GM20000 (cell line): ENCODE data around the gene TEX264.

Experiments used
- DNase-seq: peaks from one replicate; pipeline ENCODE4 v3.0.0; 2012; ENCODE audit warnings: low spot score
- CTCF ChIP-seq: IDR thresholded peaks from 2 replicates; pipeline ENCODE4 v1.5.1; 2012; ENCODE audit warnings: mild to moderate bottlenecking, control low read depth; ENCODE audit errors: extremely low read depth, missing control alignments

TEX264 gene

GRCh38 chr3:51717446-51717845, 46.4 kb downstream of the TEX264 start:
- no peak for TF ChIP-seq CTCF
- no peak for DNase-seq

GRCh38 chr3:51717947-51718346, 46.9 kb downstream of the TEX264 start:
- peak; percentile 5 for DNase-seq
- no peak for TF ChIP-seq CTCF

- peak; percentile 85 for DNase-seq
- peak; percentile 74 for TF ChIP-seq CTCF
Observed at GRCh38 chr3:51718547-51719409, 47.7 kb downstream of the TEX264 start.

GRCh38 chr3:51719410-51720025, 48.5 kb downstream of the TEX264 start:
- DNase-seq, result peak; percentile 10
- TF ChIP-seq CTCF, result no peak

GRCh38 chr3:51720292-51721061, 49.4 kb downstream of the TEX264 start:
- peak; percentile 4 for DNase-seq
- TF ChIP-seq CTCF, result no peak

- DNase-seq, result no peak
- no peak for TF ChIP-seq CTCF
Observed at GRCh38 chr3:51721062-51721745, 50.2 kb downstream of the TEX264 start.
